MCF 10A (cell line): ENCODE measurements around the gene COG5. TPM values are rescaled to one million over a fixed set of nuclear protein-coding genes. Genes with fewer than 3 reads are reported as not detected.
A peak's percentile ranks its signal among the peaks of the same experiment; 100 is the strongest.

Experiments
- BruUV-seq: library from RNA; stranded (reverse); fragments of 400-500 nt; replicated peaks from 2 replicates; lab custom pipeline; 2021; lab: Mats Ljungman, UMichigan
- CTCF ChIA-PET: fragments of 300-600 bp; sonication (Branson Sonifier 250); formaldehyde crosslinking; extraction: SDS; loops from one replicate; lab custom pipeline; 2021; ENCODE audit warnings: antibody characterized with exemption, inconsistent platforms; lab: Yijun Ruan, JAX
- POLR2A ChIA-PET: fragments of 300-600, 350-650 bp; sonication (Branson Sonifier 250); formaldehyde crosslinking; extraction: SDS; loops from one replicate; lab custom pipeline; 2020; ENCODE audit warnings: antibody characterized with exemption, inconsistent platforms; lab: Yijun Ruan, JAX
- DNase-seq: peaks from one replicate; pipeline ENCODE4 v3.0.0-alpha.2; 2018; ENCODE audit not compliant: unreplicated experiment
- H3K27ac Mint-ChIP-seq: one replicate; pipeline ENCODE4 v1.8.0; 2022; ENCODE audit warnings: mild to moderate bottlenecking, low read depth, mixed read lengths; ENCODE audit not compliant: unreplicated experiment
- H3K27me3 Mint-ChIP-seq: one replicate; pipeline ENCODE4 v1.8.0; 2022; ENCODE audit warnings: mixed read lengths; ENCODE audit not compliant: insufficient read depth, unreplicated experiment
- H3K36me3 Mint-ChIP-seq: one replicate; pipeline ENCODE4 v1.8.0; 2022; ENCODE audit warnings: mild to moderate bottlenecking, moderate library complexity, mixed read lengths; ENCODE audit not compliant: insufficient read depth, unreplicated experiment
- H3K4me1 Mint-ChIP-seq: one replicate; pipeline ENCODE4 v1.8.0; 2022; ENCODE audit warnings: mixed read lengths; ENCODE audit not compliant: insufficient read depth, unreplicated experiment
- H3K4me3 Mint-ChIP-seq: one replicate; pipeline ENCODE4 v1.8.0; 2022; ENCODE audit warnings: mild to moderate bottlenecking, moderate library complexity, mixed read lengths; ENCODE audit not compliant: unreplicated experiment
- H3K9me3 Mint-ChIP-seq: one replicate; pipeline ENCODE4 v1.8.0; 2022; ENCODE audit warnings: mixed read lengths; ENCODE audit not compliant: unreplicated experiment
- CTCF ChIP-seq: fragments of 200-600 bp; IDR thresholded peaks from one replicate; pipeline ENCODE4 v1.8.0; 2022; ENCODE audit warnings: antibody characterized with exemption, mild to moderate bottlenecking; ENCODE audit not compliant: unreplicated experiment
- intact Hi-C: fragments of 100-400 bp; cut with micrococcal nuclease; formaldehyde crosslinking; loops from 2 replicates; pipeline ENCODE4 v1.14.1; 2022
- total RNA-seq: library from RNA; stranded (reverse); gene quantifications from 2 replicates; pipeline ENCODE4 v1.2.3, GENCODE V29; 2022

Gene COG5
- total RNA-seq, 1 experiment from 2014 or later, result 40.3 TPM

- POLR2A ChIA-PET, result no interaction called here
- Mint-ChIP-seq H3K27ac (no peak overlapping the region), H3K27me3 (no peaks in the 10 kb centered on the region), H3K4me3 (no peak overlapping the region), H3K9me3 (no peaks in the 10 kb centered on the region), H3K36me3 (no peaks in the 10 kb centered on the region), H3K4me1 (no peaks in the 10 kb centered on the region)
- intact Hi-C loops, result no loop called here
- no peak for TF ChIP-seq CTCF
- no TSS peak for BruUV-seq
- CTCF ChIA-PET, result no interaction called here
- no peak for DNase-seq
Measured at GRCh38 chr7:107398161-107398560, 165.6 kb downstream of the COG5 start.

- intact Hi-C loops, result no loop called here
- peak; percentile 20 for DNase-seq
- CTCF ChIA-PET, result interaction anchor here (1.3 kb wide), 1 partner anchor 20 kb away, joined by 3 read pairs; no protein-coding TSS in a partner anchor
- no peak for TF ChIP-seq CTCF
- no peak overlapping the region for H3K27ac Mint-ChIP-seq
- no peaks in the 10 kb centered on the region for H3K36me3 Mint-ChIP-seq
- no peaks in the 10 kb centered on the region for H3K4me1 Mint-ChIP-seq
- POLR2A ChIA-PET, result interaction anchor here (0.7 to 0.9 kb wide), 2 partner anchors 67 to 738 kb away, joined by 3 to 4 read pairs; no protein-coding TSS in a partner anchor
- H3K9me3 Mint-ChIP-seq, result no peaks in the 10 kb centered on the region
- H3K4me3 Mint-ChIP-seq, result no peak overlapping the region
- H3K27me3 Mint-ChIP-seq, result no peaks in the 10 kb centered on the region
- BruUV-seq, result no TSS peak
Measured at GRCh38 chr7:107396990-107397389, 166.7 kb downstream of the COG5 start.

GRCh38 chr7:107396081-107396480 lies 167.6 kb downstream of the COG5 start:
- Mint-ChIP-seq H3K27me3 (no peaks in the 10 kb centered on the region), H3K4me3 (no peak overlapping the region), H3K27ac (no peak overlapping the region), H3K4me1 (no peaks in the 10 kb centered on the region), H3K36me3 (no peaks in the 10 kb centered on the region), H3K9me3 (no peaks in the 10 kb centered on the region)
- DNase-seq, result no peak
- POLR2A ChIA-PET, result no interaction called here
- intact Hi-C loops, result no loop called here
- BruUV-seq, result no TSS peak
- no peak for TF ChIP-seq CTCF
- CTCF ChIA-PET, result interaction anchor here (1.3 to 1.7 kb wide), 2 partner anchors 21 to 249 kb away, joined by 3 to 4 read pairs; no protein-coding TSS in a partner anchor

GRCh38 chr7:107394831-107395230 lies 168.9 kb downstream of the COG5 start:
- intact Hi-C loops, result no loop called here
- Mint-ChIP-seq H3K4me1 (no peaks in the 10 kb centered on the region), H3K4me3 (no peak overlapping the region), H3K36me3 (no peaks in the 10 kb centered on the region), H3K9me3 (no peaks in the 10 kb centered on the region), H3K27me3 (no peaks in the 10 kb centered on the region), H3K27ac (no peak overlapping the region)
- CTCF ChIA-PET, result interaction anchor here (0.9 to 1.7 kb wide), 2 partner anchors 247 to 340 kb away, joined by 4 read pairs; no protein-coding TSS in a partner anchor
- no TSS peak for BruUV-seq
- POLR2A ChIA-PET, result no interaction called here
- no peak for DNase-seq
- TF ChIP-seq CTCF, result no peak
